ENCODE data around the gene MAMLD1. TPM values are rescaled to one million over a fixed set of nuclear protein-coding genes. Genes with fewer than 3 reads are reported as not detected.

The MAMLD1 gene
- total and polyA plus RNA-seq, 7 donors: under 0.01 to 6.4 (median 1.2) TPM

DNA sequence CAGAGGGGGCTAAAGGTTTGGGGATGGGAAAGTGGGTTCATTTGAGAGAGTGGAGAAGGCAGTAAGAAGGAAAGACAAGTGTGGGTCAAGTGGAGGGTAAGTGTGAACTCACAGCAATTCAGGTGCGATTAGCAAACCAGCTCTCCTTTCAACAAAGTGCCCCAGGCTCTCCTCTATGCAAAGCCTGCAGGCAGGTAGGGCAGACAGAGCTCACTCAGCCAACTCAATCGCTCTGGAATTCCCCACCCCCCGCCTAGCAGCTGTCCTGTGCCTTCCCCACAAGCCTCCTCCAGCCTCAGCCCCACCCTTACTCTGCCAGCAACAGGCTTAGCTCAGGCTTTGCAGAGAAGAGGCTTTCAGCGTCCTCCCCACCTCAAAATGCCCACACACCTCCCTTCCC is 14.8 kb upstream of the MAMLD1 start:
- no peaks in the 10 kb centered on the region for H3K4me1 ChIP-seq
- no peaks in the 10 kb centered on the region for H3K36me3 ChIP-seq
- WGBS, 2 donors: 16 to 35% methylated on average over 4 of the region's 4 CpGs
- H3K27me3 ChIP-seq: no peaks in the 10 kb centered on the region
- DNase-seq: no peak
- no peaks in the 10 kb centered on the region for H3K9me3 ChIP-seq
- intact Hi-C loops (cut with DNase I): no loop called here
- H3K27ac ChIP-seq: no peak overlapping the region
- TF ChIP-seq, protein P1, sequence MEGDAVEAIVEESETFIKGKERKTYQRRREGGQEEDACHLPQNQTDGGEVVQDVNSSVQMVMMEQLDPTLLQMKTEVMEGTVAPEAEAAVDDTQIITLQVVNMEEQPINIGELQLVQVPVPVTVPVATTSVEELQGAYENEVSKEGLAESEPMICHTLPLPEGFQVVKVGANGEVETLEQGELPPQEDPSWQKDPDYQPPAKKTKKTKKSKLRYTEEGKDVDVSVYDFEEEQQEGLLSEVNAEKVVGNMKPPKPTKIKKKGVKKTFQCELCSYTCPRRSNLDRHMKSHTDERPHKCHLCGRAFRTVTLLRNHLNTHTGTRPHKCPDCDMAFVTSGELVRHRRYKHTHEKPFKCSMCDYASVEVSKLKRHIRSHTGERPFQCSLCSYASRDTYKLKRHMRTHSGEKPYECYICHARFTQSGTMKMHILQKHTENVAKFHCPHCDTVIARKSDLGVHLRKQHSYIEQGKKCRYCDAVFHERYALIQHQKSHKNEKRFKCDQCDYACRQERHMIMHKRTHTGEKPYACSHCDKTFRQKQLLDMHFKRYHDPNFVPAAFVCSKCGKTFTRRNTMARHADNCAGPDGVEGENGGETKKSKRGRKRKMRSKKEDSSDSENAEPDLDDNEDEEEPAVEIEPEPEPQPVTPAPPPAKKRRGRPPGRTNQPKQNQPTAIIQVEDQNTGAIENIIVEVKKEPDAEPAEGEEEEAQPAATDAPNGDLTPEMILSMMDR (IDR thresholded peaks at IDR 0.05): no peak
- TF ChIP-seq POLR2A (IDR thresholded peaks at IDR 0.05): no peak
- no peak for TF ChIP-seq EP300 (IDR thresholded peaks at IDR 0.05)
- no peak for TF ChIP-seq POLR2AphosphoS5 (IDR thresholded peaks at IDR 0.05)
- no peak overlapping the region for H3K4me3 ChIP-seq

DNA sequence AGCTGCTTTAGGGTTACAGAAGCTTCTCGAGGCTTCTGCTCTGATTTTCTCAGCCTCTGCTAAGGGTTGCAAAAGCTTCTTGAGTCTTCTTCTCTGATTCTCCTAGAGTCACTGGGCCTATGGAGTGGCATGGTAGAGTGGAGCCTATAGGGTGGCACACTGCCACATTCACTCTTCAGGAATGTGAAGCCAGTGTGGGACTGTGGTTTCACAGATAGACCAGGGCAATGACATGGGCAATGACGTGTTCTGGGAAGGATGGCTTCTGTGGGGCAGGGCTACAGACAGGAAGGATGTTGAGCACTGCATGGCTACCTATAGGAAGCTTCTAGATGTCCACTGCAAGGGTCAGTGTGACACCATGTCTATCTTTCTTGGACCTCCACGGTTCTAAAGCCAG is 11.0 kb upstream of the MAMLD1 start:
- intact Hi-C loops (cut with DNase I): no loop called here
- no peak overlapping the region for H3K4me3 ChIP-seq
- no peaks in the 10 kb centered on the region for H3K9me3 ChIP-seq
- no peak overlapping the region for H3K27ac ChIP-seq
- WGBS, 2 donors: 70 to 81% methylated on average over 3 of the region's 3 CpGs
- H3K4me1 ChIP-seq: no peaks in the 10 kb centered on the region
- no peaks in the 10 kb centered on the region for H3K27me3 ChIP-seq
- H3K36me3 ChIP-seq: no peaks in the 10 kb centered on the region
- TF ChIP-seq, protein P1 (IDR thresholded peaks at IDR 0.05): no peak
- TF ChIP-seq POLR2A (IDR thresholded peaks at IDR 0.05) (no peak), POLR2AphosphoS5 (IDR thresholded peaks at IDR 0.05) (no peak), EP300 (IDR thresholded peaks at IDR 0.05) (no peak)
- no peak for DNase-seq

DNA sequence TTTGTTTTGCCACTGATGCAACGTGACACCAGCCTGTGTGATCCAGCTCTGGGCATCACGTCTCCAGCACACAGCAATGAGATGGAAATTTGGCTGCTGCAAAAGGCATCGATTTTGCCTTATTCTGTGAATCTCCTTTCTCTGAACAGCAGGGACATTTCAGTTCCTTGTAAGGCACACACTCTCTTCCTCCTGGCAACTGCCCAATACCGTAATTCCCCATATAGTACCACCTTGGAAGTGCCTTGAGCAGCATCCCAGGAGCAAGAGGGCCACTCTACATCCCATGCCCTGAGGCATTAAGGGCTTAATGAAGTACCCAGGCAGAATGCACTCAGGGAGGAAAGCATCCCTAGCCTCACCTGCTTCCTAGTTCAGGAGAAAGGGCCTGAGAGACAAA is 10.5 kb upstream of the MAMLD1 start:
- no peak for DNase-seq
- TF ChIP-seq POLR2A (IDR thresholded peaks at IDR 0.05) (no peak), POLR2AphosphoS5 (IDR thresholded peaks at IDR 0.05) (no peak), EP300 (IDR thresholded peaks at IDR 0.05) (no peak)
- TF ChIP-seq, protein P1 (IDR thresholded peaks at IDR 0.05): no peak
- WGBS, 2 donors: 22 to 51% methylated on average over 4 of the region's 4 CpGs

DNA sequence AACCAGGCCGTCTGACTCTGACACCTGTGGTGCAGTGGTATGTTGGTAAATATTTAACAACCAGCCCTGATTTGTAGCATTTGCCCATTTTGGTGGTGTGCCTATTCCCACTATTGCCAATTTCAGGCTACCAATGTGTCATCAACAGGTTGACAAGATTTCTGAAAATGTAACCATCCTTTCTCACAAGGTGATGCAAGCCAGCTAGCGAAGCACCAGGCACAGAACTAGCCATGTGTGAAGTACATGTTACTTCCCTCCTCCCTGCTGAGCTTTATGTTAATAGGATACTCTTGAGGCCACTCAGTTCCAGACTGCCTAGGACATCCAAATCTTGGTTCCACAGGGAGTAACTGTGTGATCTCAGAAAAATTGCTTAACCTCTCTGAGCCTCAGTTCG is 7.2 kb upstream of the MAMLD1 start:
- Histone ChIP-seq H3K36me3 (no peaks in the 10 kb centered on the region), H3K9me3 (no peaks in the 10 kb centered on the region), H3K27me3 (no peaks in the 10 kb centered on the region), H3K27ac (no peak overlapping the region), H3K4me3 (no peak overlapping the region), H3K4me1 (no peaks in the 10 kb centered on the region)
- intact Hi-C loops (cut with DNase I): no loop called here
- DNase-seq: no peak
- WGBS, 2 donors: 50 to 83% methylated on average over 3 of the region's 3 CpGs
- no peak for TF ChIP-seq EP300 (IDR thresholded peaks at IDR 0.05)
- TF ChIP-seq, protein P1 (IDR thresholded peaks at IDR 0.05): no peak
- no peak for TF ChIP-seq POLR2AphosphoS5 (IDR thresholded peaks at IDR 0.05)
- no peak for TF ChIP-seq POLR2A (IDR thresholded peaks at IDR 0.05)

More for the DNA sequence above, 10.5 kb upstream of the MAMLD1 start:
- Histone ChIP-seq H3K27ac (no peak overlapping the region), H3K36me3 (no peaks in the 10 kb centered on the region), H3K4me1 (no peaks in the 10 kb centered on the region), H3K4me3 (no peak overlapping the region), H3K27me3 (no peaks in the 10 kb centered on the region), H3K9me3 (no peaks in the 10 kb centered on the region)
- intact Hi-C loops (cut with DNase I): no loop called here

GRCh38 chrX:150357790-150358189 is 5.3 kb upstream of the MAMLD1 start:
- no peak for DNase-seq
- intact Hi-C loops (cut with DNase I): no loop called here
- no peak overlapping the region for H3K4me3 ChIP-seq
- no peaks in the 10 kb centered on the region for H3K36me3 ChIP-seq
- TF ChIP-seq, protein P1 (IDR thresholded peaks at IDR 0.05): no peak
- TF ChIP-seq EP300 (IDR thresholded peaks at IDR 0.05) (no peak), POLR2AphosphoS5 (IDR thresholded peaks at IDR 0.05) (no peak), POLR2A (IDR thresholded peaks at IDR 0.05) (no peak)
- no peaks in the 10 kb centered on the region for H3K27me3 ChIP-seq
- peaks cover 0 to 15% (median 9%) of the 10 kb centered on the region in 4 donors for H3K4me1 ChIP-seq
- WGBS, 2 donors: 75 to 93% methylated on average over 1 of the region's 1 CpG
- no peaks in the 10 kb centered on the region for H3K9me3 ChIP-seq
- no peak overlapping the region for H3K27ac ChIP-seq
